ENCODE data around the gene RPTOR. TPM values are rescaled to one million over a fixed set of nuclear protein-coding genes. Genes with fewer than 3 reads are reported as not detected.

Gene RPTOR
- total RNA-seq, 1 experiment from 2014 or later: 58.0 TPM

GRCh38 chr17:80964859-80965580 lies 420.4 kb downstream of the RPTOR start:
- TF ChIP-seq REST (IDR thresholded peaks at IDR 0.05; ENCODE audit: insufficient read depth in 1 of 2, low read depth in 2 of 2, low read length in 1 of 2) (no peak), CTCF (IDR thresholded peaks at IDR 0.05) (no peak; the same call in 1 of the 2 replicates), TCF7L2 (IDR thresholded peaks at IDR 0.05; ENCODE audit: low read depth, low read length) (no peak), POLR2AphosphoS5 (IDR thresholded peaks at IDR 0.05; ENCODE audit: low read depth, low read length) (no peak), SIN3A (IDR thresholded peaks at IDR 0.05; ENCODE audit: borderline replicate concordance, insufficient read depth, low read depth, low read length) (no peak)
- intact Hi-C loops (cut with micrococcal nuclease; ENCODE audit: unreplicated experiment) (no loop called here), in situ Hi-C loops (cut with HindIII; ENCODE audit: low pct_unique_long_range_greater_than_20kb, low sequenced_read_pairs) (no loop called here)
- no peak overlapping the region for H3K4me3 ChIP-seq (ENCODE audit: low read depth in 2 of 2, low read length in 2 of 2)
- ATAC-seq (no peak), DNase-seq (ENCODE audit: low read depth, low spot score) (no peak)
- CTCF ChIA-PET: no interaction called here
- no peaks in the 10 kb centered on the region for H3K4me1 ChIP-seq (ENCODE audit: control insufficient read depth, insufficient read depth, low read length)
- POLR2A ChIA-PET: no interaction called here
- H3K36me3 ChIP-seq (ENCODE audit: control insufficient read depth, insufficient read depth, low read length): no peaks in the 10 kb centered on the region; the same call in 1 of the 2 replicates
- H3K27me3 ChIP-seq (ENCODE audit: control insufficient read depth, insufficient read depth, low read length): no peaks in the 10 kb centered on the region
- no peak overlapping the region for H3K27ac ChIP-seq (ENCODE audit: low read length)
- BruUV-seq (replicated peaks): TSS peak; percentile 62
- no peaks in the 10 kb centered on the region for H3K9me3 ChIP-seq (ENCODE audit: control insufficient read depth, insufficient read depth, low read depth, low read length)

- POLR2A ChIA-PET: no interaction called here
- in situ Hi-C loops (cut with HindIII; ENCODE audit: low pct_unique_long_range_greater_than_20kb, low sequenced_read_pairs): no loop called here
- Histone ChIP-seq H3K27ac (ENCODE audit: low read length) (no peak overlapping the region), H3K4me1 (ENCODE audit: control insufficient read depth, insufficient read depth, low read length) (no peaks in the 10 kb centered on the region; the same call in 1 of the 2 replicates), H3K4me3 (ENCODE audit: low read depth in 2 of 2, low read length in 2 of 2) (no peak overlapping the region), H3K36me3 (ENCODE audit: control insufficient read depth, insufficient read depth, low read length) (no peaks in the 10 kb centered on the region; the same call in 1 of the 2 replicates), H3K27me3 (ENCODE audit: control insufficient read depth, insufficient read depth, low read length) (no peaks in the 10 kb centered on the region), H3K9me3 (ENCODE audit: control insufficient read depth, insufficient read depth, low read depth, low read length) (no peaks in the 10 kb centered on the region)
- no peak for ATAC-seq
- BruUV-seq (replicated peaks): no TSS peak
- TF ChIP-seq CTCF (IDR thresholded peaks at IDR 0.05) (no peak), TCF7L2 (IDR thresholded peaks at IDR 0.05; ENCODE audit: low read depth, low read length) (no peak), SIN3A (IDR thresholded peaks at IDR 0.05; ENCODE audit: borderline replicate concordance, insufficient read depth, low read depth, low read length) (no peak), POLR2AphosphoS5 (IDR thresholded peaks at IDR 0.05; ENCODE audit: low read depth, low read length) (no peak), REST (IDR thresholded peaks at IDR 0.05; ENCODE audit: insufficient read depth in 1 of 2, low read depth in 2 of 2, low read length in 1 of 2) (no peak)
- intact Hi-C loops (cut with micrococcal nuclease; ENCODE audit: unreplicated experiment): no loop called here
- CTCF ChIA-PET: interaction anchor here (0.6 kb wide), 1 partner anchor 14 kb away, joined by 3 read pairs; no protein-coding TSS in a partner anchor
- DNase-seq (ENCODE audit: low read depth, low spot score): no peak
Measured at GRCh38 chr17:80965606-80966005, 421.0 kb downstream of the RPTOR start.
